IPS-18a (cell line): ENCODE results near the gene WNT9A.
"Not testable (repeated sequence)": the region's sequence is repeated elsewhere in the genome, so short reads cannot be mapped to it uniquely, and the experiment has no call there.

ENCODE experiments used
- H3K27ac ChIP-seq: one replicate; pipeline ENCODE4 v1.5.1; 2013; ENCODE audit warnings: low read length
- H3K27me3 ChIP-seq: one replicate; pipeline ENCODE4 v1.6.1; 2013; ENCODE audit warnings: mild to moderate bottlenecking, low read length; ENCODE audit not compliant: control insufficient read depth, insufficient read depth
- H3K36me3 ChIP-seq: one replicate; pipeline ENCODE4 v1.6.1; 2013; ENCODE audit warnings: low read depth, low read length; ENCODE audit not compliant: control insufficient read depth
- H3K4me1 ChIP-seq: one replicate; pipeline ENCODE4 v1.6.1; 2013; ENCODE audit warnings: low read depth, low read length; ENCODE audit not compliant: control insufficient read depth
- H3K4me3 ChIP-seq: one replicate; pipeline ENCODE4 v1.5.1; 2013; ENCODE audit warnings: low read length
- H3K9ac ChIP-seq: one replicate; pipeline ENCODE4 v1.6.1; 2013; ENCODE audit warnings: mild to moderate bottlenecking, low read length, moderate library complexity
- H3K9me3 ChIP-seq: one replicate; pipeline ENCODE4 v1.6.1; 2013; ENCODE audit warnings: low read depth, low read length; ENCODE audit not compliant: control insufficient read depth

WNT9A gene

DNA sequence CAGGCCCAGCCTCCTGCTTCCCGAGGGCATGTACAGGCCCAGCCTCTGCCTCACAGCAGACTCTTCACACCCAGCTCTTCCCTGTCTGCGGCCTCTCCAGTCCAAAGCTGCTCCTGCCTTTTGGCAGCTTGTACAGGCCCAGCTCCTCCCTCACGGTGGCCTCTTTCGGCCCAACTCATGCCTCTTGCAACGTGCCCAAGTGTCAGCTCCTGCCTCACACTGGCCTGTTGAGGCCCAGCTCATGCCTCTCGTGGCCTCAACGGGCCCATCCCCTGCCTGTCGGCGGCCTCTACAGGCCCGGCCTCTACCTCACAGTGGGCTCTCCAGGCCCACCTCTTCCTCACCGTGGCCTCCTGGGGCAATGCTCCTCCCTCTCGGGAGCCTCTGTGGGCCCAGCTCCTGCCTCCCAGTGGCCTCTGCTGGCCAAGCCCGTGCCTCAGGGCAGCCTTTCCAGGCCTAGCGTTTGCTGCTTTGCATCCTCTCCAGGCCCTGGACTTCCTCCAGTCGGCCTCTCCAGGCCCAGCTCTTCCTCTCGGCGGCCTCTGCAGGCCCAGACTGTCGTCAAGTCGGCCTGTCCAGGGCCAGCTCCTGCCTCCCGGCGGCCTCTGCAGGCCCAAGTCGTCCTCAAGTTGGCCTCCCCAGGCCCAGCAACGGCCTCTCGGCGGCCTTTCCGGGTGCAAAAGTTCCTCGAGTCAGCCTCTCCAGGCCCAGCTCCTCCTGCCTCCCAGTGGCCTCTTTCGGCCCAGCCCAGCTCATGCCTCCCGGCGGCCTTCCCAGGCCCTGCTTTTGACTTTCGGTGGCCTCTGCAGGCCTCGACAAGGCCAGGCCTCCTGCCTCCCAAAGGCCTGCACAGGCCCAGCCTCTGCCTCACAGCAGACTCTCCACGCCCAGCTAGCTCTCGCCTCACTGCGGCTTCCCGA lies 22.6 kb upstream of the WNT9A start:
- H3K9me3 ChIP-seq, H3K4me1 ChIP-seq, H3K4me3 ChIP-seq, H3K27ac ChIP-seq, H3K36me3 ChIP-seq, H3K9ac ChIP-seq, H3K27me3 ChIP-seq: not testable (repeated sequence)

- H3K27ac ChIP-seq, H3K36me3 ChIP-seq, H3K9ac ChIP-seq, H3K4me3 ChIP-seq, H3K27me3 ChIP-seq, H3K9me3 ChIP-seq, H3K4me1 ChIP-seq: not testable (repeated sequence)
Observed at GRCh38 chr1:227967815-227968214, 20.1 kb upstream of the WNT9A start.

- H3K4me1 ChIP-seq, H3K9ac ChIP-seq, H3K27me3 ChIP-seq, H3K4me3 ChIP-seq, H3K27ac ChIP-seq, H3K36me3 ChIP-seq, H3K9me3 ChIP-seq: not testable (repeated sequence)
Observed at GRCh38 chr1:227966733-227967132, 19.0 kb upstream of the WNT9A start.

- Histone ChIP-seq H3K27ac (no peak overlapping the region), H3K9me3 (no peaks in the 10 kb centered on the region), H3K36me3 (no peaks in the 10 kb centered on the region), H3K4me1 (no peaks in the 10 kb centered on the region), H3K9ac (no peak overlapping the region), H3K27me3 (no peaks in the 10 kb centered on the region), H3K4me3 (no peak overlapping the region)
Observed at GRCh38 chr1:227961651-227962466, 14.1 kb upstream of the WNT9A start.

DNA sequence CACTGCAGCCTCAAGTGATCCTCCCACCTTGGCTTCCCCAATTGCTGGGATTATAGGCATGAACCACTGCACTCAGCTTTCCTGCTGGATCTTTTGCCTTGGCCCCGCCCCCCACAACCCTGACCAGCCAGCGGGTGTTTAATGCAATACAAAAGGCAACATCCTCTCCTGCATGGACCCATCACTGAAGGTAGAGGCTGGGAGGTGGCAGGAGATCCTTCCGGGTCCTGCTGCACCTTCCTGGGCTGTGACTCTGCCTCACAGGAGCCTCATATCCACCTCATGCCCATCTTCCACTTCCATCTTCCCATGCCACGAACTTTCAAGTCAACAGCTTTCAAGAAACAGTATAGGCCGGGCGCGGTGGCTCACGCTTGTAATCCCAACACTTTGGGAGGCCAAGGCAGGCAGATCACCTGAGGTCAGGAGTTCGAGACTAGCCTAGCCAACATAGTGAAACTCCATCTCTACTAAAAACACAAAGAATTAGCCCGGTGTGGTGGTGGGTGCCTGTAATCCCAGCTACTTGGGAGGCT lies 11.7 kb upstream of the WNT9A start:
- no peaks in the 10 kb centered on the region for H3K27me3 ChIP-seq
- H3K4me1 ChIP-seq: no peaks in the 10 kb centered on the region
- no peaks in the 10 kb centered on the region for H3K9me3 ChIP-seq
- H3K4me3 ChIP-seq: no peak overlapping the region
- H3K27ac ChIP-seq: no peak overlapping the region
- H3K36me3 ChIP-seq: no peaks in the 10 kb centered on the region
- no peak overlapping the region for H3K9ac ChIP-seq

- no peak overlapping the region for H3K27ac ChIP-seq
- H3K9me3 ChIP-seq: no peaks in the 10 kb centered on the region
- H3K4me3 ChIP-seq: no peak overlapping the region
- H3K9ac ChIP-seq: no peak overlapping the region
- no peaks in the 10 kb centered on the region for H3K4me1 ChIP-seq
- no peaks in the 10 kb centered on the region for H3K36me3 ChIP-seq
- H3K27me3 ChIP-seq: no peaks in the 10 kb centered on the region
Observed at GRCh38 chr1:227958617-227959324, 11.0 kb upstream of the WNT9A start.

DNA sequence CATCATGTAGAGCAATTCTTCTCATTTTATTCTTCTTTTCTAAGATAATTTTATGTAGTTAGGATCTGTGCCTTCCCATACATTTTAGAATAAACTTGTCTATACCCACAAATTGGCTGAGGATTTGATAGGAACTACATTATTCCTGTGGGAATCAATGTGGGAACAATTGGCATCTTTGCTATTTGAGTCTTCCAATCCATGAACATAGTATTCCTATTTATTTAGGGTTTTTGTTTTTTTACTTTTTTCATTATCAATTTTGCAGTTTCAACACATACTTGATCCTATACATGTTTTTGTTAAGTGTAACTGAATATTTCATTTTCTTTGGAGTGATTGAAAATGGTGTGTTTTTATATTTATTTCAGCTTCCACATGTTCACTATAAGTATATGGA lies 8.1 kb upstream of the WNT9A start:
- Histone ChIP-seq H3K4me1 (no peaks in the 10 kb centered on the region), H3K9me3 (no peaks in the 10 kb centered on the region), H3K27ac (no peak overlapping the region), H3K9ac (no peak overlapping the region), H3K4me3 (no peak overlapping the region), H3K27me3 (no peaks in the 10 kb centered on the region), H3K36me3 (no peaks in the 10 kb centered on the region)

DNA sequence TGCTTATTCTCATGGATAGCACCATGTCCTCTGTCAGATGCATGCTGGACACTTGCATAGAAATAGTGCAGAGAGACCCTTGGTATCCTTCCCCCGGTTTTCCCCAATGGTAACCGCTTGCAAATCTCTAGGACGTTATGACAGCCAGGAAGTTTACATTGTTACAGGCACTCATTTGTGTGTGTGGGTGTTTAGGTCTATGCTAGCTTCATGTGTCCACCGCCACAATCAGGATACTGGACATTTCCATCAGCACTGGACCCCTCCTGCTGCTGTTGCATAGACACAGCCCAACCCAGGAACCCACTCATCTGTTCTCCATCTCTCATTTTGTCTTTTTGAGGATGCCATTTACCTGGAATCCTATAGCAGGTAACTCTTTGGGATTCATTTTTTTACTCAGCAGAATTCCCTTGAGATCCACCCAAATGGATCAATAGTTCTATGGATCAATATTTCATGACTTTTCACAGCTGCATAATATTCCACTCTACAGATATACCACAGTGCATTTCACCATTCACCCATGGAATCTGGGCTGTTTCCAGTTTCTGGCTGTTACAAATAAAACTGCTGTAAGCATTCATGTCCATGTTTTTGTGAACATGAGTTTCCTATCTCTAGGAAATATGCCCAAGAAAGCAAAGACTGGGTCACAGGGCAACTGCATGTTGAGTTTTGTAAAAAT lies 6.6 kb upstream of the WNT9A start:
- no peaks in the 10 kb centered on the region for H3K36me3 ChIP-seq
- no peak overlapping the region for H3K9ac ChIP-seq
- peaks cover 8% of the 10 kb centered on the region for H3K27me3 ChIP-seq
- no peaks in the 10 kb centered on the region for H3K9me3 ChIP-seq
- no peaks in the 10 kb centered on the region for H3K4me1 ChIP-seq
- H3K27ac ChIP-seq: no peak overlapping the region
- H3K4me3 ChIP-seq: no peak overlapping the region

DNA sequence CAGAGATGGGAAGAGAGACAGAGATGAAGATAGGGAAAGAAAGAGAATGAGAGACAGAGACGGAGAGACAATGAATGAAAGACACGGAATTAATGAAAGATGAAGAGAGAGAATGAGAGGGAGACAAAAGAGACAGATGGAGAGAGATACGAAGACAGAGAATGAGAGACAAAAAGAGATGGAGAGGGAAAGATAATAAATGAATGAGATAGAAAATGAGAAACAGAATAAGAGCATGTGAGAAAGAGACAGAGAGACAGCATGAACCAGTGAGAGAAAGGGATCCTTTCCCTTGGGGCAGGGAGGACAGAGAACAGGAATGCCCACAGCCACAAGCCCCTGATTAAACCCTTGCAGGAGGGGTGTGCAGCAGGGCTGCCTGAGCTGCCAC lies 5.3 kb upstream of the WNT9A start:
- Histone ChIP-seq H3K9me3 (no peaks in the 10 kb centered on the region), H3K27ac (no peak overlapping the region), H3K27me3 (peaks cover 19% of the 10 kb centered on the region), H3K4me1 (peaks cover 4% of the 10 kb centered on the region), H3K36me3 (no peaks in the 10 kb centered on the region), H3K4me3 (no peak overlapping the region), H3K9ac (no peak overlapping the region)

DNA sequence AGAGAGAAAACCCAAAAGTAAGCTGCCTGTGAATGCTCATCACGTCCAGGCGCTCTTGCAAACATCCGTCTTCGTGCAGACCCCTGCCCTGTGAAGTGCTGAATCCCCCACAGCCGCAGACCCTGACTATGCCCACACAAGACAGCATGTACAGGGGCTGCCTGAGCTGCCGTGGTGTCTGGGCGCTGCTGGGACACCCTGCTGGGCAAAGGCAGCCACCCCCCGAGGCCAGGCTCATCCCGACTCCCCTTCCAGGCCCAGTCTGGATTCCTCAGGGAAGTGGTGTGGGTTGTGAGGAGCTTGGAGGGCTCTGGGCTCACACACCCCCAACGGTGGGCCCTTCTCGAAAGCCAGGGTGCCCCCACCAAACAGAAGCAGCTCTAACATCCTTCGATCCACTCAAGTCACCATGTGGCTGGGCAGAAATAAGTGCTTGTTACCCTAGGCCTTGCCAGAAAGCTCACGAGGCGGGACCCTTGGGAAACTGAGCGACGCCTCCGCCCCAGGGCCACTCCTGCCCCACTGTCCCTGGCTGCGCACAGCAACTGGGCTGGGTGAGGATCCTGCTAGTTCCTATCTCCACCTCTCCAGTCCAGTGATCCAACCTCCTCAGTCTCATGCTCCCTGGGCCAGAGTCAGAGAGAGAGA lies 4.8 kb upstream of the WNT9A start:
- peaks cover 4% of the 10 kb centered on the region for H3K4me1 ChIP-seq

More for the DNA sequence above, 4.8 kb upstream of the WNT9A start:
- H3K9me3 ChIP-seq: no peaks in the 10 kb centered on the region
- no peaks in the 10 kb centered on the region for H3K36me3 ChIP-seq
- H3K4me3 ChIP-seq: no peak overlapping the region
- no peak overlapping the region for H3K9ac ChIP-seq
- peaks cover 19% of the 10 kb centered on the region for H3K27me3 ChIP-seq
- no peak overlapping the region for H3K27ac ChIP-seq
